Astrocyte (in vitro differentiated cells and primary cell): ENCODE measurements around the gene MTA3. TPM values are rescaled to one million over a fixed set of nuclear protein-coding genes. Genes with fewer than 3 reads are reported as not detected.
A peak's percentile ranks its signal among the peaks of the same experiment; 100 is the strongest.
"Not testable (repeated sequence)": the region's sequence is repeated elsewhere in the genome, so short reads cannot be mapped to it uniquely, and the experiment has no call there.

Experiments used
- DNase-seq: peaks from one replicate; pipeline ENCODE4 v3.0.0-alpha.2; 2010; ENCODE audit warnings: low read depth
- FAIRE-seq: peaks from 2 replicates; lab custom pipeline; 2011; peaks lifted over from hg19 to GRCh38; lab: Jason Lieb, UNC
- H2AFZ ChIP-seq: 2 replicates; pipeline ENCODE4 v1.6.0; 2012; ENCODE audit warnings: low read depth, low read length, inconsistent platforms
- H3K27ac ChIP-seq: 2 replicates; pipeline ENCODE4 v1.5.1; 2011; ENCODE audit warnings: low read depth, low read length, inconsistent platforms
- H3K27me3 ChIP-seq: 2 replicates; pipeline ENCODE4 v1.6.0; 2011; ENCODE audit warnings: low read length, inconsistent platforms; ENCODE audit not compliant: insufficient read depth
- H3K36me3 ChIP-seq: 2 replicates; pipeline ENCODE4 v1.5.1; 2011; ENCODE audit warnings: low read length, inconsistent platforms; ENCODE audit not compliant: insufficient read depth
- H3K4me1 ChIP-seq: 2 replicates; pipeline ENCODE4 v1.5.1; 2011; ENCODE audit warnings: low read length, inconsistent platforms; ENCODE audit not compliant: insufficient read depth
- H3K4me2 ChIP-seq: 2 replicates; pipeline ENCODE4 v1.6.0; 2012; ENCODE audit warnings: low read length, inconsistent platforms
- H3K4me3 ChIP-seq: 2 replicates; pipeline ENCODE4 v1.5.1; 2011; ENCODE audit warnings: low read depth, mild to moderate bottlenecking, low read length, inconsistent platforms; ENCODE audit not compliant: insufficient read depth
- H3K79me2 ChIP-seq: 2 replicates; pipeline ENCODE4 v1.6.0; 2012; ENCODE audit warnings: mild to moderate bottlenecking, low read length, inconsistent platforms; ENCODE audit not compliant: insufficient read depth
- H3K9ac ChIP-seq: 2 replicates; pipeline ENCODE4 v1.6.0; 2012; ENCODE audit warnings: mild to moderate bottlenecking, low read length, inconsistent platforms
- H3K9me3 ChIP-seq: 2 replicates; pipeline ENCODE4 v1.5.1; 2012; ENCODE audit warnings: low read depth, mild to moderate bottlenecking, low read length, inconsistent platforms; ENCODE audit not compliant: insufficient read depth
- H4K20me1 ChIP-seq: 2 replicates; pipeline ENCODE4 v1.6.0; 2012; ENCODE audit warnings: low read length, inconsistent platforms; ENCODE audit not compliant: insufficient read depth
- H3K27ac Mint-ChIP-seq: one replicate; pipeline ENCODE4 v1.8.0; 2021; ENCODE audit warnings: mild to moderate bottlenecking, mixed read lengths; ENCODE audit not compliant: unreplicated experiment
- H3K27me3 Mint-ChIP-seq: one replicate; pipeline ENCODE4 v1.8.0; 2021; ENCODE audit warnings: low read depth, mixed read lengths; ENCODE audit not compliant: unreplicated experiment
- H3K36me3 Mint-ChIP-seq: one replicate; pipeline ENCODE4 v1.8.0; 2021; ENCODE audit warnings: low read depth, mixed read lengths; ENCODE audit not compliant: unreplicated experiment
- H3K4me1 Mint-ChIP-seq: one replicate; pipeline ENCODE4 v1.8.0; 2021; ENCODE audit warnings: low read depth, mixed read lengths; ENCODE audit not compliant: unreplicated experiment
- H3K4me3 Mint-ChIP-seq: one replicate; pipeline ENCODE4 v1.8.0; 2021; ENCODE audit warnings: mild to moderate bottlenecking, moderate library complexity, mixed read lengths; ENCODE audit not compliant: unreplicated experiment
- H3K9me3 Mint-ChIP-seq: one replicate; pipeline ENCODE4 v1.8.0; 2021; ENCODE audit warnings: mild to moderate bottlenecking, mixed read lengths; ENCODE audit not compliant: unreplicated experiment
- CTCF ChIP-seq: IDR thresholded peaks from 2 replicates; pipeline ENCODE4 v1.5.1; 2011; ENCODE audit warnings: low read depth, mild to moderate bottlenecking, inconsistent platforms, low read length, moderate library complexity; ENCODE audit not compliant: insufficient read depth
- EZH2 ChIP-seq: IDR thresholded peaks from 2 replicates; pipeline ENCODE4 v1.6.1; 2012; ENCODE audit warnings: mild to moderate bottlenecking, low read length, inconsistent platforms; ENCODE audit not compliant: insufficient read depth
- total RNA-seq: library from RNA; stranded (reverse); gene quantifications from 2 replicates; pipeline ENCODE4 v1.2.1, GENCODE V29; 2021

The MTA3 gene
- total RNA-seq, 1 donor from 2014 or later = 69.4 TPM

- H3K9ac ChIP-seq = no peak overlapping the region
- H3K4me2 ChIP-seq = no peak overlapping the region
- no peak overlapping the region for H3K4me3 ChIP-seq
- Mint-ChIP-seq H3K27ac (no peak overlapping the region), H3K36me3 (peaks cover 3% of the 10 kb centered on the region), H3K9me3 (no peaks in the 10 kb centered on the region), H3K27me3 (no peaks in the 10 kb centered on the region), H3K4me3 (no peak overlapping the region), H3K4me1 (peaks cover 11% of the 10 kb centered on the region)
- no peaks in the 10 kb centered on the region for H3K36me3 ChIP-seq
- H3K27ac ChIP-seq = no peak overlapping the region
- H4K20me1 ChIP-seq = peaks cover 36% of the 10 kb centered on the region
- TF ChIP-seq EZH2 (no peak), CTCF (no peak)
- DNase-seq (no peak), FAIRE-seq (no peak)
- no peaks in the 10 kb centered on the region for H3K9me3 ChIP-seq
- no peaks in the 10 kb centered on the region for H3K27me3 ChIP-seq
- H3K4me1 ChIP-seq = no peaks in the 10 kb centered on the region
- H3K79me2 ChIP-seq = peaks cover 36% of the 10 kb centered on the region
- no peak overlapping the region for H2AFZ ChIP-seq
Observed at GRCh38 chr2:42601076-42601475, 32.6 kb downstream of the MTA3 start.

- Histone ChIP-seq H3K27me3 (no peaks in the 10 kb centered on the region), H3K27ac (no peak overlapping the region), H2AFZ (no peak overlapping the region), H3K4me2 (no peak overlapping the region), H3K9me3 (no peaks in the 10 kb centered on the region), H3K4me3 (no peak overlapping the region), H3K36me3 (no peaks in the 10 kb centered on the region), H3K9ac (no peak overlapping the region), H4K20me1 (peaks cover 36% of the 10 kb centered on the region), H3K79me2 (peaks cover 30% of the 10 kb centered on the region), H3K4me1 (no peaks in the 10 kb centered on the region)
- H3K27me3 Mint-ChIP-seq = no peaks in the 10 kb centered on the region
- H3K36me3 Mint-ChIP-seq = peaks cover 5% of the 10 kb centered on the region
- TF ChIP-seq CTCF (no peak), EZH2 (no peak)
- no peaks in the 10 kb centered on the region for H3K9me3 Mint-ChIP-seq
- peaks cover 11% of the 10 kb centered on the region for H3K4me1 Mint-ChIP-seq
- no peak overlapping the region for H3K4me3 Mint-ChIP-seq
- FAIRE-seq = no peak
- DNase-seq = no peak
- H3K27ac Mint-ChIP-seq = no peak overlapping the region
Observed at GRCh38 chr2:42602218-42602875, 33.9 kb downstream of the MTA3 start.

- Histone ChIP-seq H3K9ac (no peak overlapping the region), H3K9me3 (no peaks in the 10 kb centered on the region), H4K20me1 (peaks cover 34% of the 10 kb centered on the region), H3K27me3 (no peaks in the 10 kb centered on the region), H3K79me2 (peaks cover 30% of the 10 kb centered on the region), H3K4me1 (no peaks in the 10 kb centered on the region), H3K36me3 (no peaks in the 10 kb centered on the region), H3K4me2 (no peak overlapping the region), H3K27ac (no peak overlapping the region), H3K4me3 (no peak overlapping the region), H2AFZ (no peak overlapping the region)
- Mint-ChIP-seq H3K9me3 (no peaks in the 10 kb centered on the region), H3K27me3 (no peaks in the 10 kb centered on the region), H3K4me1 (peaks cover 11% of the 10 kb centered on the region), H3K4me3 (no peak overlapping the region), H3K36me3 (peaks cover 8% of the 10 kb centered on the region), H3K27ac (peak overlapping the region; percentile 53)
- no peak for FAIRE-seq
- DNase-seq = no peak
- no peak for TF ChIP-seq CTCF
- TF ChIP-seq EZH2 = no peak
Observed at GRCh38 chr2:42602876-42603219, 34.4 kb downstream of the MTA3 start.

GRCh38 chr2:42604341-42604867 lies 36.0 kb downstream of the MTA3 start:
- not testable (repeated sequence) for H3K9me3 Mint-ChIP-seq, H3K4me1 Mint-ChIP-seq, H3K9me3 ChIP-seq, H3K4me3 ChIP-seq, H3K4me1 ChIP-seq, H3K27me3 ChIP-seq, H3K4me2 ChIP-seq, H3K27ac ChIP-seq, FAIRE-seq, H3K36me3 ChIP-seq, H2AFZ ChIP-seq, DNase-seq, H3K36me3 Mint-ChIP-seq, H3K27me3 Mint-ChIP-seq, H3K4me3 Mint-ChIP-seq, H3K9ac ChIP-seq
- Histone ChIP-seq H3K79me2 (peaks cover 20% of the 10 kb centered on the region), H4K20me1 (peaks cover 34% of the 10 kb centered on the region)
- H3K27ac Mint-ChIP-seq = peak overlapping the region; percentile 66
